Stimulated activated memory B cell treated with anti-CD40 and anti-IgM and Interleukin-4, amounts not matched to agents 10 μg/mL and 1 μg/mL and 100 μg/mL, for 72 hours (primary cell): ENCODE results near the gene MTA3.
"Not testable (repeated sequence)": the region's sequence is repeated elsewhere in the genome, so short reads cannot be mapped to it uniquely, and the experiment has no call there.

Source experiments
- ATAC-seq: fragments of 150-1000 bp; cut with Tn5 transposase; 2 replicates; pipeline ENCODE4 v1.10.0; 2021
- H3K27ac Mint-ChIP-seq: one replicate; pipeline ENCODE4 v1.8.0; 2022; ENCODE audit warnings: mild to moderate bottlenecking, mixed read lengths
- H3K27me3 Mint-ChIP-seq: one replicate; pipeline ENCODE4 v1.8.0; 2022; ENCODE audit warnings: mixed read lengths
- H3K36me3 Mint-ChIP-seq: one replicate; pipeline ENCODE4 v1.8.0; 2022; ENCODE audit warnings: mixed read lengths
- H3K4me1 Mint-ChIP-seq: one replicate; pipeline ENCODE4 v1.8.0; 2022; ENCODE audit warnings: mixed read lengths
- H3K4me3 Mint-ChIP-seq: one replicate; pipeline ENCODE4 v1.8.0; 2022; ENCODE audit warnings: mild to moderate bottlenecking, moderate library complexity, mixed read lengths
- H3K9me3 Mint-ChIP-seq: one replicate; pipeline ENCODE4 v1.8.0; 2022; ENCODE audit warnings: mixed read lengths

MTA3 gene

DNA sequence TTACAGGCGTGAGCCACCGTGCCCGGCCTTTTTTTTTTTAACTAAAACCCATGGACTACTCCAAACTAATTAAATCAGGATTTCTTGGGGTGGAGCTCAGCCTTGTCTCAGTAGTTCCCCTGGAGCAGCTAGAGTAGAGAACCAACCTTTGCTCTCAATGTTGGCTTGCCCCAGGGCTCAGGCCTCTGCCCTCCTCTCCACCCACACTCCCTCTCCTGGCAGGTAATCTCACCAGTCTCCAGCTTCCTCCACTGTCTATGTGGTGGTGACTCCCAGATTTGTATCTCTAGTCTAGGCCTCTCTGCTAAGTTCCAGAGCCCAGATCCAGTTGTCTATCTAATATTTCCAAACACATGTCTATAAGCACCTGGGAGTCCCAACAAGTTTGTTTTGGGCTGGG lies 9.6 kb upstream of the MTA3 start:
- H3K9me3 Mint-ChIP-seq, result no peaks in the 10 kb centered on the region
- H3K4me1 Mint-ChIP-seq, result peaks cover 15% of the 10 kb centered on the region
- ATAC-seq, result no peak
- no peak overlapping the region for H3K27ac Mint-ChIP-seq
- H3K36me3 Mint-ChIP-seq, result no peaks in the 10 kb centered on the region
- no peak overlapping the region for H3K4me3 Mint-ChIP-seq
- no peaks in the 10 kb centered on the region for H3K27me3 Mint-ChIP-seq

DNA sequence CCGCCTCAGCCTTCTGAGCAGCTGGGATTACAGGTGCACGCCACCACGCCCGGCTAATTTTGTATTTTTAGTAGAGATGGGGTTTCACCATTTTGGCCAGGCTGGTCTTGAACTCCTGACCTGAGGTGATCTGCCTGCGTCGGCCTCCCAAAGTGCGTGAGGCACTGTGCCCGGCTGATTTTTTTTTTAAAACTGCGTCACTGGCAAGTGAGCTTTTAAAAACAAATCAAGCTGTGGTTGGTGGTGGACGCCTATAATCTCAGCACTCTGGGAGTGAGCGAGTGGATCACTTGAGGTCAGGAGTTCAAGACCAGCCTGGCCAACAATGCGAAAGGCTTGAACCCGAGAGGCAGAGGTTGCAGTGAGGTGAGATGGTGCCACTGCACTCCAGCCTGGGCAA lies 8.3 kb upstream of the MTA3 start:
- not testable (repeated sequence) for ATAC-seq, H3K27me3 Mint-ChIP-seq, H3K4me3 Mint-ChIP-seq, H3K27ac Mint-ChIP-seq, H3K36me3 Mint-ChIP-seq, H3K9me3 Mint-ChIP-seq
- H3K4me1 Mint-ChIP-seq, result peaks cover 15% of the 10 kb centered on the region

DNA sequence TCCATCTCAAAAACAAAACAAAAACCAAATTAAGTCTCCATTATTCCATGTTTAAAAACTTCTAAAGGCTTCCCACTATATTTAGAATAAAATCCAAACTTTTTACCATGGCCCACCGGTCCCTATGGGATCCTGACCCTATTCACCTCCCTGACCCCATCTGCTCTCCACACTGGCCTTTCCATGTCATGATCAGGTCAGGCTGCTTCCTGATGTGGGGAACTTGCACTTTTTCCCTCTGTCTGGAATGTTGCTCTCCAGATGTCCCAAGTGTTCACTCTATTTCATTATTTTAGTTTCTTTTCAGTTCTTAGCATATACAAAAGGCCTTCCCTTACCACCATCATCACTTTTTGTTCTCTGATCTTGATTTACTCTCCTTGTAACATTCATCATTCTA lies 7.5 kb upstream of the MTA3 start:
- Mint-ChIP-seq H3K27me3 (no peaks in the 10 kb centered on the region), H3K27ac (no peak overlapping the region), H3K4me1 (peaks cover 15% of the 10 kb centered on the region), H3K9me3 (no peaks in the 10 kb centered on the region), H3K36me3 (no peaks in the 10 kb centered on the region), H3K4me3 (no peak overlapping the region)
- ATAC-seq, result no peak

DNA sequence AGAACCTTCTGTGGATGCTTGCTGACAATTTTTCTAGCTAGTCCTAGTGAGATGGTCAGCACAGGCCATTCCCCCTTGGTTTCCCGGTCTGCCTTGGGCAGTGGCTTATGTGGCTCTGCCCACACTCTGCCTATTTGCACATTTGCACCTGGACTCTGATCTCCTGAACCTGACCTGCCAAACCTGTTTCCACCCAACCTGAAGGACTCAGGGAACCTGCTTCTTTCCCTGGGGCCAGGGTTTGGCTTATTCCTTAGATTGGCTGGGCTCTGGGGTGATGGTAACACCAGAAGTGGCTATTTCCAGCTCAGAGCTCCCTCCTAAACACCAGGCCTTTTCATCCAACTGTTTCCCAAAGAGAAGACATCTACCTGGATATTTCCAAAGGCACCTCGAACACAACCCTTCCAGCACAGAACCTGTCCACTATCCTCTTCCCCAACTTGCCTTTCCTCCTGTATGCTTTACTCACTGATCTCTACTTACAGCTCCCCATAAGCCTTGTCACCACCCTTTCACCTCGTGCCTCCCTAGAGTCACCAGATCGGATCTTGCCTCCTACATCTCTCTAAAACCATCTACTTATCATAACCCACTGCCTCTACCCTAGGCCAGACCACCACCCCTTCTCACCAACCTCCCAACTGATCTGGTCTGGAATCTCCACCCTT lies 5.8 kb upstream of the MTA3 start:
- H3K27me3 Mint-ChIP-seq, result no peaks in the 10 kb centered on the region
- H3K36me3 Mint-ChIP-seq, result no peaks in the 10 kb centered on the region
- no peak for ATAC-seq
- H3K4me3 Mint-ChIP-seq, result no peak overlapping the region
- H3K27ac Mint-ChIP-seq, result no peak overlapping the region
- H3K4me1 Mint-ChIP-seq, result peaks cover 29% of the 10 kb centered on the region
- H3K9me3 Mint-ChIP-seq, result no peaks in the 10 kb centered on the region

DNA sequence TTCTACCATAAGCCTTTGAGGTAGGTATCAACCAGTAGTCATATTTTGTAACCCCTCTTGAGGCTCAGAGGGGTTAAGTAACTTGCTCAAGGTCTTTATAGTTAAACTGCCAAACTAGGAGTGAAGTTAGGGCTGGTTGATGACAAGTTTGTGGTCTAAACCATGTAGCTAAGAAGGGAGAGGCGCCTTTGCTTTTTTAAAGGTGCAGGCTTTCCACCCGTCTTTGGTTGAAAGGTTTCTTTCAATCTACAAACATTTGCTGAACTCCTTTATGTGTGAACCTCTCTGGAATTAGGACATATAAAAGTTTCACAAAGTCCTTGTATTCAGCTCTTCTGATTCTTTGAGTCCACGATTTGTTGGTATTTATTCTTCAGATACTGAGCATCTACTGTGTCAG lies 2.4 kb upstream of the MTA3 start:
- Mint-ChIP-seq H3K27ac (peak overlapping the region; percentile 51), H3K36me3 (no peaks in the 10 kb centered on the region), H3K27me3 (no peaks in the 10 kb centered on the region), H3K9me3 (no peaks in the 10 kb centered on the region), H3K4me3 (no peak overlapping the region), H3K4me1 (peaks cover 42% of the 10 kb centered on the region)
- no peak for ATAC-seq

DNA sequence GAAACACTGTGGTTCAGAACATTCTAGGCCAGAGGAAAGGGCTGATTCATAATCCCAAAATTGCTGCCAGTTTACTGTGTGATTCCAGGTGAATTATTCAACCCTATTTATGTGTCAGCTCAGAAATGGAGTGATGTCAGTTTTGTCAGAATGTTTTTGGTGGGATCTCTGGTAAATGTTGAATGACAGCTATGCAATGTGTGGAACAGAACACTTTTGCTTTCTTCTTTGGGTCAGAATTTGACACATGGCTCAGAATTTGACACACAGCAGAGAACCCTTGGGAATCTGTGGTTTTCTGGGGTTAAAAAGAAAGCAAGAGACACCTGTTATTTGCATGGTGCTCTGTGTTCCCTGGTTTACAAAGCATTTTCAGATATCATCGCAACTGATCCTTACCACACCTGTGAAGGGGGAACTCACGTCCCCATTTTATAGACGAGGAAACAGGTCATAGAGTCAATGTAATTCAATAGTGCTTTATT lies 1.6 kb upstream of the MTA3 start:
- peaks cover 34% of the 10 kb centered on the region for H3K4me1 Mint-ChIP-seq
- peak overlapping the region; percentile 51 for H3K27ac Mint-ChIP-seq
- H3K27me3 Mint-ChIP-seq, result no peaks in the 10 kb centered on the region
- H3K9me3 Mint-ChIP-seq, result no peaks in the 10 kb centered on the region
- H3K36me3 Mint-ChIP-seq, result no peaks in the 10 kb centered on the region
- peak; percentile 64 for ATAC-seq
- no peak overlapping the region for H3K4me3 Mint-ChIP-seq

DNA sequence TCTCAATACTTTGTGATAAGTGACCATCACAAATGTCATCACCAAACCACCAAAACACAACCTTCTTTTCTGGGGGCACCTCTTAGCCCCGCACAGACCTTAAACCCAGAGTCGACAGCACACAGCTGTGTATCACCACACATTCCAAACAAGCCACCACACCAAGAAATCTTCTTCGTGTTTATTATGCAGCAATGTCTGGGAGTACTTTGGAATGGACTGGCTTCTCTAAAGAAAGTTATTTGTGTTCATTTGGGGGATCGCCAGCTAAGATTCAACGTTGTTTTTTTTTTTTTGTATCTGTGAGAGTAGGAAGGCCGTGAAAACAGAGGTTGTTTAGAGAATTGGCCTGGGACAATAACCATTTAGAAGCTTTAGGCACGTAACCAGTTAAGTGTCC lies 1.1 kb upstream of the MTA3 start:
- no peaks in the 10 kb centered on the region for H3K36me3 Mint-ChIP-seq
- peaks cover 31% of the 10 kb centered on the region for H3K4me1 Mint-ChIP-seq
- peak overlapping the region; percentile 73 for H3K4me3 Mint-ChIP-seq
- peak overlapping the region; percentile 51 for H3K27ac Mint-ChIP-seq
- ATAC-seq, result no peak
- H3K27me3 Mint-ChIP-seq, result no peaks in the 10 kb centered on the region
- H3K9me3 Mint-ChIP-seq, result no peaks in the 10 kb centered on the region

DNA sequence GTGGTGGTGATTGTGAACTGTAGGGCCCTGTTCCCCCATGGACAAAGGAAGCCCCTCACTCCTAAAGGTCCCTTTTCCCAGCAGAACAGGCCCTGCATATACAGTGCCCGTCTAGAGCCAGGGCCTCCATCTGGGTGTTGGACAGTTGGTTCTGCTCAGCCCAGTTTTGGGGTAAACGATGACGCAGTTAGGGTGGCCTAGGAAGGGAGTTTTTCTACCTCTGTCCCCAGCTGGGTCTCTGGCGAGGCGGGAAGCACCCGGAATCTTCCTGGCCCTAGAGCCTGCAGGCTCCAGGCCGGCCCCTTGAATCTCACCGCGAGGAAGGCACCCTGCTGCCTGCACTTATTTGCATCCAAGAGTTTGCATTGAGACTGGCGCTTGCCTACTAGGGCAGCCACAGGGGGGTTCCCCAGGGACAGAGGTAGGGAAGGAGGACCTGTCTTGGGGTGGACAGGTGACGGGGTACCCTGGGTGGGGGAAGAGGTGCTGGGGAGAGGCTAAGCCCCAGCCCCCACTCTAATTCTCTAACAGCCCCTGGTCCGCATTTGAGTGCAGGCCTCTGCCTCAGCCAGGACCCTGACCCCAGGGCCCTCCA lies 529 bp upstream of the MTA3 start:
- H3K27ac Mint-ChIP-seq, result peak overlapping the region; percentile 51
- ATAC-seq, result peak; percentile 80
- H3K27me3 Mint-ChIP-seq, result no peaks in the 10 kb centered on the region
- no peaks in the 10 kb centered on the region for H3K9me3 Mint-ChIP-seq
- H3K4me1 Mint-ChIP-seq, result peaks cover 31% of the 10 kb centered on the region
- peaks cover 2% of the 10 kb centered on the region for H3K36me3 Mint-ChIP-seq
- peak overlapping the region; percentile 73 for H3K4me3 Mint-ChIP-seq

DNA sequence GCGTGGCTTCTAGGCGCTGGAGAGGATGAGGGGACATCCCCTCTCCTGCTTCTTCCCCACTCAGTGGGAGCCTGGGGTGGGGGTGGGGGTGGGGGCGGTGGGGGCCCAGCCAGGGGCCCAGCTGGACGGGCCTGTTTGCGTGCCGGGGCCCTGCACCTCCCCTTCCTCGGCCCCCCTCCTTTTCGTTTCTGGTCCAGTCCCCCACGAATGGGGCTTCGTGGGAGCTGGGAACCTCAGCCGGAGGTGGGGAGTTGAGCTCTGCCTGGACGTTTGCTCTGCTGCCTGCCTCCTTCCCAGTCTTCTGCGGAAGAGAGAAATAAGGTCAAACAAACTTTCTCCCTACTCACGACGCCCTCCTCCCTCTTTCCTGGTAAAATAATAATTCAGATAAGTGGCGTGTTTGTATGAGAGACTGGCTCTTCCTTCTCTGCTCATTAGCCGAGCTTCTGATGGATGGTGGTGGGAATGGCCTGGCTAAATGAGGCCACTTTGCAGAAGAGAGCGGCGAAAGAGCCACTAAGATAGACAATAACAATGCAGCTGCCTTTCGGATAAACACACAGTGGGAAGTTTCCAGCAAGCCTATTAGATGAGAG lies 782 bp downstream of the MTA3 start:
- Mint-ChIP-seq H3K9me3 (no peaks in the 10 kb centered on the region), H3K36me3 (peaks cover 6% of the 10 kb centered on the region), H3K4me1 (peaks cover 31% of the 10 kb centered on the region), H3K4me3 (peak overlapping the region; percentile 88), H3K27me3 (no peaks in the 10 kb centered on the region), H3K27ac (peak overlapping the region; percentile 88)
- ATAC-seq, result peak; percentile 14

DNA sequence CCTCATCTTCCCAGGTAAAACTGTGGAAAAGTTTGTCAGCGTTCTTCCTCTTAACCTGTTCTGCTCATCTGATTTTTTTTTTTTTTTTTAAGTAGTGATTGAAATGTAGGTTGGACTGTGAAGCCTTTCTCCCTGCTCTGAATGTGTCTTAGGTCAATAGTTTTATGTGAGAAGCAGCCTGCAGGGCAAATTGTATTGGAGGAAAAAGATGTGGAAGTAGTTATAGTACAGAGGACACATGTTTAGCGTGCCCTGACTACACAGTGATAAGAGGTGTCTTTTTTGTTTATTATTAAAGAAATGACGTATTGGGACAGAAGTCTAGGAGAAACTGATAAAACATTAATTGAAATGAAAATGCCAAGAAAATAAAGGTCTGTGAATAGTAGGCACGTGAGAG lies 1.5 kb downstream of the MTA3 start:
- H3K36me3 Mint-ChIP-seq, result peaks cover 7% of the 10 kb centered on the region
- H3K27ac Mint-ChIP-seq, result peak overlapping the region; percentile 88
- no peak for ATAC-seq
- peak overlapping the region; percentile 88 for H3K4me3 Mint-ChIP-seq
- no peaks in the 10 kb centered on the region for H3K27me3 Mint-ChIP-seq
- peaks cover 33% of the 10 kb centered on the region for H3K4me1 Mint-ChIP-seq
- H3K9me3 Mint-ChIP-seq, result no peaks in the 10 kb centered on the region

DNA sequence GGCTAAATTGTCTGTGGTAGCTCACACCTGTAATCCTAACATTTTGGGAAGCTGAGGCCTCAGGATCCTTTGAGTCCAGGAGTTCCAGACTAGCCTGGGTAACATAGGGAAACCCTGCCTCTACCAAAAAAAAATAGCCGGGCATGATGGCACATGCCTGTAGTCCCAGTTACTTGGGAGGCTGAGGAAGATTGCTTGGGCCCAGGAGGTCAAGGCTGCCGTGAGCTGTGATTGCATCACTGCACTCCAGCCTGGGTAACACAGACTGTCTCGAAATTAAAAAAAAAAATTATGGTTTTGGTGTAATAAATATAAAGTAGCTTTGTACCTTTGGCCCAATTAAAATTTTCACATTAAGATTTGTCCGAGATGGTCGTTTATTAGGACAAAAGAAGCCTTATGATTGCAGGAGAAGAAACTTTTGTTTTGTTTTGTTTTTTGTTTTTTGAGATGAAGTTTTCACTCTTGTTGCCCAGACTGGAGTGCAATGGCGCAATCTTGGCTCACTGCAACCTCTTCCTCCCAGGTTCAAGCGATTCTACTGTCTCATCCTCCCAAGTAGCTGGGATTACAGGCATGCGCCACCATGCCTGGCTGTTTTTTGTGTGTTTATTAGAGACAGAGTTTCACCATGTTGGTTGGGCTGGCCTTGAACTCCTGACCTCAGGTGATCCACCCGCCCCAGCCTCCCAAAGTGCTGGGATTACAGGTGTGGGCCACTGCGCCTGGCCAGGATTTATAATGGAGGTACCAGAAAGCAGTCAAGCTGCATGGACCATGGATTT lies 4.1 kb downstream of the MTA3 start:
- no peak overlapping the region for H3K4me3 Mint-ChIP-seq
- no peak overlapping the region for H3K27ac Mint-ChIP-seq
- no peaks in the 10 kb centered on the region for H3K9me3 Mint-ChIP-seq
- peaks cover 33% of the 10 kb centered on the region for H3K4me1 Mint-ChIP-seq
- ATAC-seq, result no peak
- peaks cover 22% of the 10 kb centered on the region for H3K36me3 Mint-ChIP-seq
- H3K27me3 Mint-ChIP-seq, result no peaks in the 10 kb centered on the region

DNA sequence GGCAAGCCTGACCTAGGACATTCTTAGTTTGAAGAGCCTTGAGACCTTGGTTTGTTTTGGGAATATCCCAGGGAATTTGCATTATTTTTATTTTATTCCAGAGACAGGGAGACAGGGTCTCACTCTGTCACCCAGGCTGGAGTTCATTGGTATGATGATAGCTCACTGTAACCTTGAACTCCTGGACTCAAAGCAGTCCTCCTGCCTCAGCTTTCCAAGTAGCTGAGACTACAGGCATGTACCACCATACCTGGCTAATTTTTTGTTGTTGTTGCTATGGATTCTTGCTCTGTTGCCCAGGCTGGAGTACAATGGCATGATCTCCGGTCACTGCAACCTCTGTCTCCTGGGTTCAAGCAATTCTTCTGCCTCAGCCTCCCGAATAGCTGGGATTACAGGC lies 4.8 kb downstream of the MTA3 start:
- Mint-ChIP-seq H3K36me3 (peaks cover 24% of the 10 kb centered on the region), H3K4me3 (no peak overlapping the region), H3K9me3 (no peaks in the 10 kb centered on the region), H3K4me1 (peaks cover 28% of the 10 kb centered on the region), H3K27me3 (no peaks in the 10 kb centered on the region), H3K27ac (no peak overlapping the region)
- ATAC-seq, result no peak

DNA sequence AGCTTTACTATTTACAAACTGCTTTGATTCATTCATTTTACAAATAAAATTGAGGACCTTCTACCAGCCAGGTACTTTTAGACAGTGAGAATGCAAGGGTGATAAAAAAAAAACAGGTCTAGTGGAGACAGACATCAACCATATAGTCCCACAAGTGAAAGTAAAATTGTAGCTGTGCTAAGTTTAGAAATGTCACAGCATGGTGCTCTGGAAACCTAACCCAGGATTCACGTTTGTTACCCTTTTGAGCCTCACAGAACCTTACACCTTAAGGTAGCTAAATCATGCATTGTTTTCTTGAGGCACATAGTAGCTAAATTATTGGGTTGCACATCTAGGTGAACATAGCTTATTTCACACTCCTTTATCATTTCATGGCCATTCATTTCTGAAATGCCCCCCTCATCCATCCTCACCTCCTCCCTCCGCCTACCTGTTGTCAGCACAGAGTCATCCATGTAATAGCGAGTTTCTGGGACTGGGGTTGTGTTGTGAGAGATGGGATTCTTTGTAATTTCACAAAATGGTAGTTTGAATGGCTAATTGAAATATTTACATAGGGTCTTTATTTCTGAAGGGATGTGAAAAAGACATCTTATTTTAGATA lies 7.1 kb downstream of the MTA3 start:
- H3K4me3 Mint-ChIP-seq, result no peak overlapping the region
- peaks cover 43% of the 10 kb centered on the region for H3K36me3 Mint-ChIP-seq
- H3K27me3 Mint-ChIP-seq, result no peaks in the 10 kb centered on the region
- no peak overlapping the region for H3K27ac Mint-ChIP-seq
- ATAC-seq, result no peak
- H3K4me1 Mint-ChIP-seq, result peaks cover 24% of the 10 kb centered on the region
- H3K9me3 Mint-ChIP-seq, result no peaks in the 10 kb centered on the region

DNA sequence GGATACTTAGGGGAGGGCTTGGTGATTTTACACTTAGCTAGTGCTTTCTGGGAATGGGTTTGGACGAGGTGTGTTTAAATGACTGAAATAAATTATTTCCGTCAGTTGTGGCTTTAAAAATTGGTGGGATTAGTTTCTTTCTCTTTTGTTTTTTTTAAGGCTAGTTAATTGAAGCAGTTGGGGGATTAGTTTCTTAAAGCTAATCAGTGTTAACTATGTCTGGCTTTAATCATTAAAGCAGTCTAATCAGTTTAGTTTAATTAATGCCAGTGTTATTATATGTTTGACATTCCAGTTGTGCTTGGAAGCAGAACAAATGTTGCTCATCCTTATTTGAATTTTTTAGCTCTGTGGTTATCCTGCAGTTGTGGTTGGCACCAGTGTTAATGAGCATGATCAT lies 10.2 kb downstream of the MTA3 start:
- Mint-ChIP-seq H3K36me3 (peaks cover 55% of the 10 kb centered on the region), H3K9me3 (no peaks in the 10 kb centered on the region), H3K4me3 (no peak overlapping the region), H3K27ac (no peak overlapping the region), H3K27me3 (no peaks in the 10 kb centered on the region), H3K4me1 (peaks cover 33% of the 10 kb centered on the region)
- ATAC-seq, result no peak

DNA sequence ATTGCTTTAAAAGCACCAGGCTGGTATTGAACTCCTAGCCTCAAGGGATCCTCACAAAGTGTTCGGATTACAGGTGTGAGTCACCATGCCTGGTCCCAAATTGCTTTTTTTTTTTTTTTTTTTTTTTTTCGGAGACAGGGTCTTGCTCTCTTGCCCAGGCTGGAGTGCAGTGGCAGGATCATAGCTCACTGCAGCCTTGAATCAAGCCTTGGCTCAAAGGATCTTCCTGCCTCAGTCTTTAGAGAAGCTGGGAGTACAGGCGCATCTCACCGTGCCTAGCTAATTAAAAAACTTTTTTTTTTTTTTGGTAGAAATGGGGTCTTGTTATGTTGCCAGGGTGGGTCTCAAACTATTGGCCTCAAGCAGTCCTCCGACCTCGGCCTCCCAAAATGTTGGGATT lies 12.8 kb downstream of the MTA3 start:
- no peak for ATAC-seq
- H3K36me3 Mint-ChIP-seq, result peaks cover 48% of the 10 kb centered on the region
- H3K4me3 Mint-ChIP-seq, result no peak overlapping the region
- H3K9me3 Mint-ChIP-seq, result no peaks in the 10 kb centered on the region
- H3K27ac Mint-ChIP-seq, result no peak overlapping the region
- H3K27me3 Mint-ChIP-seq, result no peaks in the 10 kb centered on the region
- peaks cover 18% of the 10 kb centered on the region for H3K4me1 Mint-ChIP-seq
